Endothelial cell of umbilical vein (primary cell): ENCODE data around the gene TFRC.

Experiments used
- CTCF ChIP-seq, 2 donors: IDR thresholded peaks; 1 replicate in 1 of 2; 2 replicates in 1 of 2; pipeline ENCODE4 v1.5.1; 2011; ENCODE audit warnings: low read length in 2 of 2, mild to moderate bottlenecking in 2 of 2, moderate library complexity in 2 of 2, control low read depth in 1 of 2, inconsistent platforms in 1 of 2, low read depth in 1 of 2; ENCODE audit not compliant: insufficient read depth in 1 of 2; ENCODE audit errors: extremely low read depth in 1 of 2
- GATA2 ChIP-seq: IDR thresholded peaks from 2 replicates; pipeline ENCODE4 v1.7.0; 2011; ENCODE audit warnings: low read depth, mild to moderate bottlenecking, moderate library complexity, mixed read lengths, low read length; ENCODE audit not compliant: insufficient read length, insufficient read depth
- MAX ChIP-seq: IDR thresholded peaks from 2 replicates; pipeline ENCODE4 v1.6.1; 2011; ENCODE audit not compliant: insufficient read depth, insufficient read length
- POLR2A ChIP-seq: IDR thresholded peaks from 2 replicates; pipeline ENCODE4 v1.6.1; 2012; ENCODE audit warnings: low read depth, mild to moderate bottlenecking, control low read depth, low read length
- POLR2AphosphoS5 ChIP-seq: IDR thresholded peaks from 2 replicates; pipeline ENCODE4 v1.6.1; 2012; ENCODE audit warnings: low read depth, mild to moderate bottlenecking, control low read depth, low read length, moderate library complexity; ENCODE audit not compliant: insufficient read depth

GRCh38 chr3:195999896-196000295 lies 82.0 kb downstream of the TFRC start:
- no peak for TF ChIP-seq POLR2A
- TF ChIP-seq CTCF (IDR thresholded peaks at IDR 0.05; ENCODE audit: extremely low read depth in 1 of 2, insufficient read depth in 1 of 2, low read depth in 1 of 2, low read length in 2 of 2): no peak
- TF ChIP-seq GATA2: no peak
- no peak for TF ChIP-seq MAX
- TF ChIP-seq POLR2AphosphoS5: no peak
